Thyroid gland (tissue), 4 donors: ENCODE data around the gene AMBP. TPM values are rescaled to one million over a fixed set of nuclear protein-coding genes. Genes with fewer than 3 reads are reported as not detected.

Source experiments
- DNase-seq, 2 donors: peaks; one replicate each; pipeline ENCODE4 v3.0.0-alpha.2; 2019
- H3K27ac ChIP-seq, 3 donors: fragments of 200-600 bp; sonication (generic); 1 replicate in 2 of 3; 2 replicates in 1 of 3; pipeline ENCODE4 v1.5.1; 2016 to 2019; ENCODE audit warnings: mild to moderate bottlenecking in 1 of 3, moderate library complexity in 1 of 3
- H3K27me3 ChIP-seq: fragments of 200-600 bp; sonication (generic); one replicate; pipeline ENCODE4 v1.5.1; 2019
- H3K36me3 ChIP-seq, 2 donors: fragments of 200-600 bp; sonication (generic); one replicate each; pipeline ENCODE4 v1.5.1; 2016 to 2019
- H3K4me1 ChIP-seq, 2 donors: fragments of 200-600 bp; sonication (generic); one replicate each; pipeline ENCODE4 v1.5.1; 2017 to 2019
- H3K4me3 ChIP-seq, 3 donors: fragments of 200-600 bp; sonication (generic); replicated peaks in 1 of 3; 1 replicate in 2 of 3; 2 replicates in 1 of 3; pipeline ENCODE4 v1.5.1; 2016; ENCODE audit warnings: mild to moderate bottlenecking in 1 of 3
- H3K9me3 ChIP-seq: fragments of 200-600 bp; sonication (generic); one replicate; pipeline ENCODE4 v1.5.1; 2017
- CTCF ChIP-seq, 6 experiments: fragments of 200-600 bp in 3 of 6; fragments of 450-650 bp in 3 of 6; sonication (generic) in 3 of 6; IDR thresholded peaks; one replicate each; pipeline ENCODE4 v1.5.1; 2016 to 2019; ENCODE audit warnings: antibody characterized with exemption in 6 of 6, mild to moderate bottlenecking in 2 of 6, inconsistent platforms in 1 of 6, moderate library complexity in 1 of 6
- POLR2A ChIP-seq, 2 donors: fragments of 450-650 bp; IDR thresholded peaks; one replicate each; pipeline ENCODE4 v1.6.1; 2017; ENCODE audit warnings: antibody characterized with exemption in 2 of 2, mild to moderate bottlenecking in 2 of 2, moderate library complexity in 1 of 2
- WGBS, 2 donors: methylation state at CpG; one replicate each; pipeline ENCODE4 v1.1.5; 2017; 5-methylcytosine and 5-hydroxymethylcytosine counted together
- intact Hi-C: fragments of 100-400 bp; cut with DNase I; formaldehyde crosslinking; loops from one replicate; pipeline ENCODE4 v1.15.1; 2023
- total RNA-seq, 4 donors: library from RNA; depleted of rRNA; stranded (reverse); fragments of >200 nt; gene quantifications; one replicate each; pipeline ENCODE4 v1.2.3, GENCODE V29; 2016

Gene AMBP
- total RNA-seq, 4 donors from 2014 or later = 0.83 to 4.2 (median 2.1) TPM; not detected in 1

DNA sequence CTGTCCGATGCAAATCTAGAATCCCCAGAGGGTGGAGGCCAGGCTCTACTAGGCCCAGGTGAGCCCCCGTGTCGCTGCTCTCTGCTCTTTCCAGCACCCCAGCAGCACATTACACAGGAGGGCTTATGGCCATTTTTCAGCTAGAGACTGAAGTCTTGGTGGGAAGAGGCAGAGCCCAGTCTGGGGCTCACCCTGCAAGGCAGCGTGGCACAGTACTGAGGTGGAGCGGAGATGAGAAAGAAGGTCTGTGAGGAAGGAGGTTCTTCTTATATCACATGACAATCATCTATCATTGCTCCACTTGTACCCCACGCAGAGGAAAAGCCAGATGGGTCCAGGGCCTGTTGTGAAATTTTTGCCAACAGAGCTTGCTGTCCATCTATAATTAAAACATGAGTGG is 31.0 kb upstream of the AMBP start:
- DNase-seq = no peak
- Histone ChIP-seq H3K36me3 (no peaks in the 10 kb centered on the region), H3K9me3 (no peaks in the 10 kb centered on the region), H3K27ac (no peak overlapping the region), H3K4me1 (peaks cover 8 to 22% of the 10 kb centered on the region in 2 donors), H3K4me3 (no peak overlapping the region), H3K27me3 (no peaks in the 10 kb centered on the region)
- TF ChIP-seq CTCF (IDR thresholded peaks at IDR 0.05) (no peak), POLR2A (IDR thresholded peaks at IDR 0.05) (no peak)
- 89 to 93% methylated on average over 6 of the region's 6 CpGs for WGBS, 2 donors
- intact Hi-C loops = loop anchor here (2.0 to 5.0 kb wide), 2 partner anchors 43 to 182 kb away; no protein-coding TSS in a partner anchor

- TF ChIP-seq POLR2A (IDR thresholded peaks at IDR 0.05) (no peak), CTCF (IDR thresholded peaks at IDR 0.05) (peak; percentile 88 to 98 (median 96))
- H3K36me3 ChIP-seq = no peaks in the 10 kb centered on the region
- DNase-seq = peak; percentile 83 to 87
- H3K4me1 ChIP-seq = peaks cover 8 to 15% of the 10 kb centered on the region in 2 donors
- H3K4me3 ChIP-seq = no peak overlapping the region
- H3K27ac ChIP-seq = no peak overlapping the region
- no peaks in the 10 kb centered on the region for H3K9me3 ChIP-seq
- H3K27me3 ChIP-seq = no peaks in the 10 kb centered on the region
- WGBS, 2 donors = 44 to 57% methylated on average over 25 to 27 of the region's 28 CpGs
- intact Hi-C loops = loop anchor here (2.0 to 5.0 kb wide), 2 partner anchors 44 to 183 kb away; no protein-coding TSS in a partner anchor
Measured at GRCh38 chr9:114108016-114108833, 30.1 kb upstream of the AMBP start.

DNA sequence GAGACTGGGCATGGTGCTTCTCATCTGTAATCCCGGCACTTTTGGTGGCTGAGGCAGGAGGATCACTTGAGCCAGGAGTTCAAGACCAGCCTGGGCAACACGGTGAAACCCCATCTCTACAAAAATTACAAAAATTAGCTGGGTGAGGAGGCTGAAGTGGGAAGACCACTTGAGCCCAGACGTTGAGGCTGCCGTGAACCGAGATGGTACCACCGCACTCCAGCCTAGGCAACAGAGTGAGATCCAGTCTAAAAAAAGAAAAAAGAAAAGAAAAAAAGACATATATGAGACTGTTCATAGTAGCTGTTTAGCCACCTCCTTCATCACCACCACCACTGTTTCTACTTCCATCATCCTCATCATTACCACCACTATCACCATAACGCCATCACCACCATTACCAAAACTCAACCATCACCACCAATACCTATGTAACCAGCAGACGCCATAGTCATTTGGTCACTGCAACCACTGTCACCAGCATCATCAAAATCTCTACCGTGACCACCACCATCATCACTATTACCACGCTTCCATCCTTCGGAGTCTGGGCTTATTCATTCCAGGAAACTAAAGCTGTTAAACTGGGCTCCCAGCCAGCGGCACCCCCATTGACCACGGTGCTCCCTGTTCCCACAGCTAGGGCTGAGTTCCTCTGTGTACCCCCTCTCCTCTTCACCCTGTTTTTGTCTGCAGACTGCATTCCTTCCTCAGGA is 29.3 kb upstream of the AMBP start:
- H3K27ac ChIP-seq = no peak overlapping the region
- H3K4me3 ChIP-seq = no peak overlapping the region
- H3K4me1 ChIP-seq = peaks cover 8% of the 10 kb centered on the region in 2 donors
- 77% methylated on average over 13 of the region's 13 CpGs for WGBS, 2 donors
- H3K9me3 ChIP-seq = no peaks in the 10 kb centered on the region
- H3K36me3 ChIP-seq = no peaks in the 10 kb centered on the region
- TF ChIP-seq CTCF (IDR thresholded peaks at IDR 0.05) = no peak
- TF ChIP-seq POLR2A (IDR thresholded peaks at IDR 0.05) = no peak
- DNase-seq = no peak
- H3K27me3 ChIP-seq = no peaks in the 10 kb centered on the region
- intact Hi-C loops = loop anchor here (2.0 to 5.0 kb wide), 2 partner anchors 45 to 183 kb away; no protein-coding TSS in a partner anchor

GRCh38 chr9:114105236-114105635 is 27.1 kb upstream of the AMBP start:
- 33 to 35% methylated on average over 5 of the region's 5 CpGs for whole genome bisulfite sequencing, 2 donors
- no peak for DNase-seq
- no peak for TF ChIP-seq CTCF (IDR thresholded peaks at IDR 0.05)
- TF ChIP-seq POLR2A (IDR thresholded peaks at IDR 0.05) = no peak

More at GRCh38 chr9:114105236-114105635, 27.1 kb upstream of the AMBP start:
- H3K9me3 ChIP-seq = no peaks in the 10 kb centered on the region
- no peaks in the 10 kb centered on the region for H3K27me3 ChIP-seq
- intact Hi-C loops = loop anchor here (5.0 kb wide), 1 partner anchor 47 kb away; no protein-coding TSS in a partner anchor
- peak overlapping the region in 2 of 3 donors; percentile 30 to 41 for H3K27ac ChIP-seq
- H3K4me3 ChIP-seq = no peak overlapping the region
- peaks cover 6 to 8% of the 10 kb centered on the region in 2 donors for H3K4me1 ChIP-seq
- no peaks in the 10 kb centered on the region for H3K36me3 ChIP-seq
